ENCODE data around the gene NAXD.
"Not testable (repeated sequence)": the region's sequence is repeated elsewhere in the genome, so short reads cannot be mapped to it uniquely, and the experiment has no call there.

DNA sequence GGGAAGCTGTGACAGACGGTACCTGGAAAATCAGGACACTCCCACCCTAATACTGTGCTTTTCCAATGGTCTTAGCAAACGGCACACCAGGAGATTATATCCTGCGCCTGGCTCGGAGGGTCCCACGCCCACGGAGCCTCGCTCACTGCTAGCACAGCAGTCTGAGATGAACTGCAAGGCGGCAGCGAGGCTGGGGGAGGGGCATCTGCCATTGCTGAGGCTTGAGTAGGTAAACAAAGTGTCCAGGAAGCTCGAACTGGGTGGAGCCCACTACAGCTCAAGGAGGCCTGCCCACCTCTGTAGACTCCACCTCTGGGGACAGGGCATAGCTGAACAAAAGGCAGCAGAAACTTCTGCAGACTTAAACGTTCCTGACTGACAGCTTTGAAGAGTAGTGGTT lies 54.5 kb downstream of the NAXD start:
- not testable (repeated sequence) for TF ChIP-seq RARB (CRISPR knock-in tag; IDR thresholded peaks at IDR 0.05); TCF4 (CRISPR knock-in tag; IDR thresholded peaks at IDR 0.05; ENCODE audit: borderline replicate concordance); ARNTL (CRISPR knock-in tag; IDR thresholded peaks at IDR 0.05; ENCODE audit: borderline replicate concordance, low read depth); PPARA (CRISPR knock-in tag; IDR thresholded peaks at IDR 0.05; ENCODE audit: borderline replicate concordance)
- TF ChIP-seq, protein P1, sequence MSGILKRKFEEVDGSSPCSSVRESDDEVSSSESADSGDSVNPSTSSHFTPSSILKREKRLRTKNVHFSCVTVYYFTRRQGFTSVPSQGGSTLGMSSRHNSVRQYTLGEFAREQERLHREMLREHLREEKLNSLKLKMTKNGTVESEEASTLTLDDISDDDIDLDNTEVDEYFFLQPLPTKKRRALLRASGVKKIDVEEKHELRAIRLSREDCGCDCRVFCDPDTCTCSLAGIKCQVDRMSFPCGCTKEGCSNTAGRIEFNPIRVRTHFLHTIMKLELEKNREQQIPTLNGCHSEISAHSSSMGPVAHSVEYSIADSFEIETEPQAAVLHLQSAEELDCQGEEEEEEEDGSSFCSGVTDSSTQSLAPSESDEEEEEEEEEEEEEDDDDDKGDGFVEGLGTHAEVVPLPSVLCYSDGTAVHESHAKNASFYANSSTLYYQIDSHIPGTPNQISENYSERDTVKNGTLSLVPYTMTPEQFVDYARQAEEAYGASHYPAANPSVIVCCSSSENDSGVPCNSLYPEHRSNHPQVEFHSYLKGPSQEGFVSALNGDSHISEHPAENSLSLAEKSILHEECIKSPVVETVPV (CRISPR knock-in tag; IDR thresholded peaks at IDR 0.05) = not testable (repeated sequence)
- TF ChIP-seq, protein P2, sequence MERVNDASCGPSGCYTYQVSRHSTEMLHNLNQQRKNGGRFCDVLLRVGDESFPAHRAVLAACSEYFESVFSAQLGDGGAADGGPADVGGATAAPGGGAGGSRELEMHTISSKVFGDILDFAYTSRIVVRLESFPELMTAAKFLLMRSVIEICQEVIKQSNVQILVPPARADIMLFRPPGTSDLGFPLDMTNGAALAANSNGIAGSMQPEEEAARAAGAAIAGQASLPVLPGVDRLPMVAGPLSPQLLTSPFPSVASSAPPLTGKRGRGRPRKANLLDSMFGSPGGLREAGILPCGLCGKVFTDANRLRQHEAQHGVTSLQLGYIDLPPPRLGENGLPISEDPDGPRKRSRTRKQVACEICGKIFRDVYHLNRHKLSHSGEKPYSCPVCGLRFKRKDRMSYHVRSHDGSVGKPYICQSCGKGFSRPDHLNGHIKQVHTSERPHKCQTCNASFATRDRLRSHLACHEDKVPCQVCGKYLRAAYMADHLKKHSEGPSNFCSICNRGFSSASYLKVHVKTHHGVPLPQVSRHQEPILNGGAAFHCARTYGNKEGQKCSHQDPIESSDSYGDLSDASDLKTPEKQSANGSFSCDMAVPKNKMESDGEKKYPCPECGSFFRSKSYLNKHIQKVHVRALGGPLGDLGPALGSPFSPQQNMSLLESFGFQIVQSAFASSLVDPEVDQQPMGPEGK (CRISPR knock-in tag; IDR thresholded peaks at IDR 0.05; ENCODE audit: borderline replicate concordance) = not testable (repeated sequence)

All from SK-N-SH treated with all-trans-retinoic acid at 6 μM for 48 hours (cell line).